ENCODE results near the gene OR6S1. TPM values are rescaled to one million over a fixed set of nuclear protein-coding genes. Genes with fewer than 3 reads are reported as not detected.
A peak's percentile ranks its signal among the peaks of the same experiment; 100 is the strongest.

The OR6S1 gene
- total and polyA plus RNA-seq, 9 donors = not detected

GRCh38 chr14:20618271-20618749 lies 23.2 kb downstream of the OR6S1 start:
- no peak for TF ChIP-seq CTCF (IDR thresholded peaks at IDR 0.05)
- intact Hi-C loops (cut with DNase I) = no loop called here
- Histone ChIP-seq H3K27me3 (no peaks in the 10 kb centered on the region), H3K4me3 (no peak overlapping the region), H3K27ac (no peak overlapping the region), H3K4me1 (ENCODE audit: insufficient read depth) (peaks cover 5% of the 10 kb centered on the region), H3K9me3 (no peaks in the 10 kb centered on the region), H3K36me3 (no peaks in the 10 kb centered on the region)
- WGBS, 3 donors = 52 to 62% (median 56%) methylated on average over 4 of the region's 4 CpGs
- DNase-seq = no peak

DNA sequence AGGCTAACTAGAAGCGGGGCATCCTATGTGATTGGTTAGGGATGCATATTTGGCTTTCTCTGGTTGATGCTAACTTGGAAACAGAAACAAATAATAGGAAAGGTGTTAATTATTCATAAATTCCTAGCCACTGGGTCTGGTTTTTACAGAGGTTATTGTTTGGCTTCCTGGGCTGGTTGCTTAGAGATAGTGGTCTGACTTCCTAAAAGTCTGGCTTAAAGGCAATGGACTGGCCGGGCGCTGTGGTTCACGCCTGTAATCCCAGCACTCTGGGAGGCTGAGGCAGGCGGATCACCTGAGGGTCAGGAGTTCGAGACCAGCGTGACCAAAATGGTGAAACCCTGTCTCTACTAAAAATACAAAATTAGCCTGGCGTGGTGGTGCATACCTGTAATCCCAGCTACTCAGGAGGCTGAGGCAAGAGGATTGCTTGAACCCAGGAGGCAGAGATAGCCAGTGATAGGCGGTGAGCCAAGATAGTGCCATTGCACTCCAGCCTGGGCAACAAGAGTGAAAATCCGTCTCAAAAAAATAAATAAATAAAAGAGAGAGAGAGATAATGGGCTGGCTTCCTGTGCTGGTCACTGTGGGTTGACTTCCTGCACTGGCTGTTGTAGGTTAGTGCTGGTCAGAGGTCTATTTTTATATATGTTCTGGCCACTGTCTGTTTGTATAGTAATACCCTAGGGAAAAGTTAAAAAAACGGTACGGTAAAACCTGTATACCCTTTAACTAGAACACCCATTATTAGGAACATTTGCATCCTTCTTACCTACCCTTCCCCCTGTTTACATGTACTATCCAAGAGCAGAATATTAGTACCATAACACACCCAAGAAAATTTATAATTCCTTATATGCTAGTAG lies 24.1 kb downstream of the OR6S1 start:
- H3K4me3 ChIP-seq = no peak overlapping the region
- DNase-seq = no peak
- H3K27me3 ChIP-seq = no peaks in the 10 kb centered on the region
- WGBS, 3 donors = 83 to 85% (median 83%) methylated on average over 12 of the region's 12 CpGs
- intact Hi-C loops (cut with DNase I) = no loop called here
- no peak overlapping the region for H3K27ac ChIP-seq
- TF ChIP-seq EP300 (IDR thresholded peaks at IDR 0.05) (no peak), CTCF (IDR thresholded peaks at IDR 0.05) (no peak), POLR2A (IDR thresholded peaks at IDR 0.05) (no peak)
- H3K36me3 ChIP-seq = no peaks in the 10 kb centered on the region
- no peaks in the 10 kb centered on the region for H3K4me1 ChIP-seq (ENCODE audit: insufficient read depth)
- no peaks in the 10 kb centered on the region for H3K9me3 ChIP-seq

- intact Hi-C loops (cut with DNase I) = no loop called here
- Histone ChIP-seq H3K4me3 (no peak overlapping the region), H3K36me3 (no peaks in the 10 kb centered on the region), H3K9me3 (no peaks in the 10 kb centered on the region), H3K4me1 (ENCODE audit: insufficient read depth) (no peaks in the 10 kb centered on the region), H3K27ac (no peak overlapping the region), H3K27me3 (no peaks in the 10 kb centered on the region)
- 82 to 85% (median 83%) methylated on average over 5 of the region's 5 CpGs for WGBS, 3 donors
- TF ChIP-seq EP300 (IDR thresholded peaks at IDR 0.05) (no peak), CTCF (IDR thresholded peaks at IDR 0.05) (no peak), POLR2A (IDR thresholded peaks at IDR 0.05) (no peak)
- no peak for DNase-seq
Observed at GRCh38 chr14:20615996-20616395, 25.5 kb downstream of the OR6S1 start.

GRCh38 chr14:20614038-20614840 lies 27.3 kb downstream of the OR6S1 start:
- TF ChIP-seq EP300 (IDR thresholded peaks at IDR 0.05) = no peak
- Histone ChIP-seq H3K4me3 (peak overlapping the region; percentile 57), H3K4me1 (ENCODE audit: insufficient read depth) (no peaks in the 10 kb centered on the region), H3K27ac (peak overlapping the region; percentile 73 to 79), H3K27me3 (no peaks in the 10 kb centered on the region), H3K9me3 (no peaks in the 10 kb centered on the region), H3K36me3 (no peaks in the 10 kb centered on the region)
- WGBS, 3 donors = 2 to 3% (median 3%) methylated on average over 17 of the region's 17 CpGs
- intact Hi-C loops (cut with DNase I) = loop anchor here in 3 of 4 donors (5.0 kb wide), 3 partner anchors 68 to 272 kb away; partner anchors contain the start of genes RNASE4 (in 2 of the 3), PARP2 (in 1 of the 3) and TEP1 (in 1 of the 3)
- DNase-seq = peak; percentile 45 to 60 (median 48)

All from ovary (tissue), 9 donors.